K562 treated with DMSO at 1 percent for 48 hours (cell line): ENCODE results near the gene TTC23L. TPM values are rescaled to one million over a fixed set of nuclear protein-coding genes. Genes with fewer than 3 reads are reported as not detected.

Experiments used
- total RNA-seq: library from RNA; unstranded; fragments of 300-600 nt; gene quantifications from 2 replicates; pipeline ENCODE4 v1.2.3, GENCODE V29; 2022; ENCODE audit warnings: low replicate concordance; ENCODE audit errors: extremely low read depth

Gene TTC23L
- total RNA-seq: not detected in 2 replicates

DNA sequence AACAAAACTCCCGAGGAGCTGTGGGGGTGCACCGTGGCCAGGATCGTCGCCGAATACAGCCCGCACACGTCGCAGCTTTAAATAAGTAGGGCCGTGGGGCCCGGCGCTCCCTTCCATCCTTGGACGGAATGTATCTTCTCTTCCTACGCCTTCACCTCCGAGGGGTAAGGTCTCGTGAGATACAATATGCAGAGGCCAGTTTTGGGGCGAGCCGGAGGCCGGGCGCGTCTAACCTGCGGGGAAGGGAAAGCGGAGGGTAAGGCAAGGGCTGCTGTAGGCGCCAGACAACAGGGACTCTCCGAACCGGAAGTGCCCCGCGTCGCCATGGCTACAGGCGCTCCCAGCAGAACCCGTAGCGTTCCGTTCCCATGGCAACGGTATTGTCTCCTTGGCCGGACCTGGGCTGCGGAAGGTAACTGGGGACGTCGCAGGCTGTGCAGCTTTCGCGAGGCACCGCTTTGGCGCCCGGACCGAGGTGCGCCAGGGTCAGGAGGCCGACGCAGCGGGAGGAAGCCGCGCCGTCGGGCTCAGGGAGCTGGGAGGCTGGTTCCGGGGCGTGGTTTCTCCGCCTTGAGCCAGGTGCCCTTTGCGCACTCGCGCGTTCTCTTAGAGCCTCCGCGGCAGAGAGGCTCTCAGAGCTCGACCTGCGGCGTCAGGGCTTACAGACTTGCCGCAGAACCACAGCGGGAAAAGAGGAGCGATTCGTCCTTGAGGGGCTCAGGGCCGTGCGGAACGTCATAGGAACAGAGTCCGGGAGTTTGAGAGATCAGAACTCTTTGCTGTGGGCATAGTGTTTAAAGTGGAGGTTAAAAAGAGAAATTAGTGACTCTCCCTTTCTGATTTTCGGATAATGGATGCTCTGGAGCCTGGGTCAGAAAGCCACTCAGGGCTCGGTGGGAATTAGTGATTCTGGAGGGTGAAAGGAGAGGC lies at the start of gene TTC23L:
Gene TTC23L, plus strand, starts transcription at position 380 of the 930 bp plus-strand sequence. CDS start 1,508 bp downstream, outside the sequence.

GRCh38 chr5:34915139-34915855 lies 76.3 kb downstream of the TTC23L start, which contains the start of the genes BRIX1 and RAD1:
BRIX1 (plus strand) TSS chr5:34915711; CDS start chr5:34915739, 28 bp downstream.
RAD1 (minus strand) TSS chr5:34915504; CDS start chr5:34914892, 612 bp downstream.

DNA sequence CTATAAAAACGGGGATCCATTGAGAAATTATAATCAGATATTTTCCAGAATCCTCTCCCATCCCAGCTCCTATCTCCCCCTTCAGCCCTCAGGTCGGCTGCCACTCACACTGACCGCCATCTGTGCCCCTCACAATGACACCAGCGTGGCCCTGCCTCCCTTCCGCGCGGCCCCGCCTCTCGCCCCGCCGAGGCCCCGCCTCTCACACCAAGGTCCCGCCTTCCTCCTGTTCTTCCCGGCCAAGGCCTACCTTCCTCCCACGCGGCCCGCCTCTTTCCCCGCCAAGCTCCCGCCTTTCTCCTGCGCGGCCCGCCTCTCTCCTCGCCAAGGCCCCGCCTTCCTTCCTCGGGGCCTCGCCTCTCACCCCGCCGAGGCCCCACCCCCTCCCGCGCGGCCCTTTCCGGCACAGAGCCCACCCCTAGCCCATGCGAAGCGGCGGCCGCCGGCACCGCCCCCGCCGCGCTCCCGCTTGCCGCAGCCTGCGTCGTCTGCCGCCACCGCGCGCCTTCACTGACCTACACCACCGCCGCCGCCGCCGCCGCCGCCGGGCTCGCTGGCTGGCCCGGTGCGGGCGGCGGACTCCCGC lies 90.3 kb downstream of the TTC23L start, which contains the start of gene DNAJC21:
Gene DNAJC21, plus strand, starts transcription at position 426 of the 586 bp plus-strand sequence. CDS start 261 bp downstream, outside the sequence.

Other genes starting within 250 kb of the TTC23L start
- not detected in 2 replicates for gene RAI14, start 182.8 kb upstream of the TTC23L start, total RNA-seq
- gene RAD1, start 76.3 kb downstream of the TTC23L start, total RNA-seq: not detected in 2 replicates
- not detected in 2 replicates for gene BRIX1, start 76.5 kb downstream of the TTC23L start, total RNA-seq
- gene DNAJC21, start 90.4 kb downstream of the TTC23L start, total RNA-seq: 227 TPM in 1 of 2 replicates, not detected in the other
- gene AGXT2, start 208.8 kb downstream of the TTC23L start, total RNA-seq: not detected in 2 replicates